GM23248 (cell line): Measurements from ENCODE around the gene AAK1. TPM values are rescaled to one million over a fixed set of nuclear protein-coding genes. Genes with fewer than 3 reads are reported as not detected.

Experiments
- DNase-seq: peaks from one replicate; pipeline ENCODE4 v3.0.0-alpha.2; 2015
- H2AFZ ChIP-seq: fragments of 200-600 bp; sonication (generic); 2 replicates; pipeline ENCODE4 v1.6.1; 2016; ENCODE audit warnings: antibody characterized with exemption
- H3F3A ChIP-seq: fragments of 200-600 bp; sonication (generic); 2 replicates; pipeline ENCODE4 v1.6.1; 2016; ENCODE audit warnings: mild to moderate bottlenecking, antibody characterized with exemption, mixed run types; ENCODE audit not compliant: insufficient read depth
- H3K27ac ChIP-seq: fragments of 200-600 bp; sonication (generic); 2 replicates; pipeline ENCODE4 v1.5.1; 2016; ENCODE audit warnings: mild to moderate bottlenecking
- H3K27me3 ChIP-seq: fragments of 200-600 bp; sonication (generic); replicated peaks from 2 replicates; pipeline ENCODE4 v1.6.1; 2016; ENCODE audit warnings: mild to moderate bottlenecking; ENCODE audit not compliant: insufficient read depth
- H3K36me3 ChIP-seq: fragments of 200-600 bp; sonication (generic); 2 replicates; pipeline ENCODE4 v1.6.1; 2016; ENCODE audit warnings: low read depth, mild to moderate bottlenecking
- H3K4me1 ChIP-seq: fragments of 200-600 bp; sonication (generic); 2 replicates; pipeline ENCODE4 v1.6.1; 2016; ENCODE audit warnings: mild to moderate bottlenecking; ENCODE audit not compliant: insufficient read depth
- H3K4me2 ChIP-seq: fragments of 200-600 bp; sonication (generic); one replicate; pipeline ENCODE4 v1.6.1; 2016; ENCODE audit warnings: mild to moderate bottlenecking; ENCODE audit not compliant: unreplicated experiment
- H3K4me3 ChIP-seq: fragments of 200-600 bp; sonication (generic); 2 replicates; pipeline ENCODE4 v1.5.1; 2016; ENCODE audit warnings: mild to moderate bottlenecking
- H3K79me2 ChIP-seq: fragments of 200-600 bp; sonication (generic); 2 replicates; pipeline ENCODE4 v1.6.1; 2016; ENCODE audit warnings: mild to moderate bottlenecking; ENCODE audit not compliant: insufficient read depth
- H3K9ac ChIP-seq: fragments of 200-600 bp; sonication (generic); 2 replicates; pipeline ENCODE4 v1.6.1; 2016; ENCODE audit warnings: mild to moderate bottlenecking
- H3K9me2 ChIP-seq: fragments of 200-600 bp; sonication (generic); 2 replicates; pipeline ENCODE4 v1.6.1; 2016; ENCODE audit warnings: mixed run types, mild to moderate bottlenecking, moderate library complexity; ENCODE audit not compliant: insufficient read depth
- H3K9me3 ChIP-seq: fragments of 200-600 bp; sonication (generic); one replicate; pipeline ENCODE4 v1.6.1; 2017; ENCODE audit warnings: low read depth
- H4K20me1 ChIP-seq: fragments of 200-600 bp; sonication (generic); 2 replicates; pipeline ENCODE4 v1.6.0; 2016; ENCODE audit not compliant: insufficient read depth
- EZH2 ChIP-seq: fragments of 200-600 bp; sonication (generic); IDR thresholded peaks from 2 replicates; pipeline ENCODE4 v1.6.1; 2018; ENCODE audit warnings: antibody characterized with exemption, mild to moderate bottlenecking; ENCODE audit not compliant: insufficient read depth, poor library complexity, severe bottlenecking
- EZH2phosphoT487 ChIP-seq: fragments of 200-600 bp; sonication (generic); IDR thresholded peaks from 2 replicates; pipeline ENCODE4 v1.6.1; 2018; ENCODE audit warnings: antibody characterized with exemption, moderate library complexity, mild to moderate bottlenecking, low read depth; ENCODE audit not compliant: insufficient read depth
- WGBS, 2 experiments: methylation state at CpG; one replicate each; pipeline ENCODE4 v1.1.6; 2015 to 2017; ENCODE audit warnings: low lambda C conversion rate in 2 of 2, low coverage in 1 of 2; ENCODE audit errors: missing lambda C conversion rate in 2 of 2; 5-methylcytosine and 5-hydroxymethylcytosine counted together
- in situ Hi-C: fragments of 300-500 bp; cut with MboI; formaldehyde crosslinking; loops from 2 replicates; pipeline ENCODE4 v1.15.0; 2020
- polyA plus RNA-seq: library from polyadenylated mRNA; unstranded; fragments of >200 nt; fragmentation: Nextera tagmentation; extraction: Ambion mirVana; gene quantifications from 2 replicates; pipeline ENCODE4 v1.2.1, GENCODE V29; 2016
- total RNA-seq: library from RNA; depleted of rRNA; stranded (reverse); fragments of >200 nt; shearing (Covaris generic); gene quantifications from 2 replicates; pipeline ENCODE4 v1.2.3, GENCODE V29; 2014

The AAK1 gene
- total and polyA plus RNA-seq, 2 experiments from 2014 or later = 41.2 to 50.7 TPM

DNA sequence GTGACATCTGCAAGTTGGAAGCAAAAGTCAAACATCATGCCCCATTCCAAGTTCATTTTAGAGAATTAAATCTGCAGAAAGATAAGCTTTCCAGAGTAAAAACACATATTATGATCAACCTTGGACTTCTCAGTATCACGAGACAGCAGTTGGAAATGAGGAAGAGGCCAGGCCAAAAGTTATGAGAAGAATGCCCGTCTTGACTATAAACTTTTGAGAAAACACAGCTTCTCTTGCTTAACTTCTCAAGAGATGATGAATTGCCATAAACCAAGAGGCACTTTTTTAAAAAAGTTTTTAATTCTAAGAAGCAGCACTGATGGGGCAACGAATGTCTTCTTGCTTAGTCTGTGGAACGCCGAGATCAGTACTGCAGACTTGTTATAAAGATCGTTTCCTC lies 153.7 kb downstream of the AAK1 start:
- Histone ChIP-seq H2AFZ (no peak overlapping the region), H3K27ac (no peak overlapping the region), H3K4me3 (no peak overlapping the region), H4K20me1 (no peaks in the 10 kb centered on the region), H3K79me2 (no peaks in the 10 kb centered on the region), H3K9me3 (no peaks in the 10 kb centered on the region), H3K9ac (no peak overlapping the region), H3K4me2 (no peak overlapping the region), H3K9me2 (no peaks in the 10 kb centered on the region), H3K4me1 (no peaks in the 10 kb centered on the region), H3K36me3 (peaks cover 11% of the 10 kb centered on the region; the same call in 1 of the 2 replicates), H3F3A (no peaks in the 10 kb centered on the region), H3K27me3 (no peaks in the 10 kb centered on the region)
- no peak for TF ChIP-seq EZH2
- no peak for TF ChIP-seq EZH2phosphoT487
- 69 to 72% methylated on average over 6 of the region's 6 CpGs for WGBS, 2 experiments
- no peak for DNase-seq
- in situ Hi-C loops = no loop called here

DNA sequence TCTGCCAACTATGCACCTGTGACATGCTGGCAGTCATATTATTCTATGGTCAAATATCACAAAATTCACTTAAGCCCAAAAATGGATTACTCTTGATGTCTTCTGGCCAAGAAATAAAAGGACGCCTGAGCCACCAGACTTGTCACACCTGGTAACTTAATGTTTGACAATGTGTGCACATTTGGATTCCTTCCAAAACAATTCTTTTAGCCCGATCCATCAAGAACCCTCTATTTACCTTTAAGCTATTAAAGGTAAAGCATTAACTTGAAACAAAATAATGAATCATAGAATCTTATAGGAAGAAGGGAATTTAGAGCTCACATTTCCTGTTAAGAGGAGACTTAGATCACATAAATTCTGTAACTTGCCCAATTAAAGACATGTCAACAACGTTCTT lies 159.8 kb downstream of the AAK1 start:
- no peaks in the 10 kb centered on the region for H3K79me2 ChIP-seq
- no peaks in the 10 kb centered on the region for H3K4me1 ChIP-seq
- H3K9me3 ChIP-seq = no peaks in the 10 kb centered on the region
- no peak overlapping the region for H3K4me2 ChIP-seq
- H3K27ac ChIP-seq = no peak overlapping the region
- DNase-seq = no peak
- H3K9me2 ChIP-seq = no peaks in the 10 kb centered on the region
- no peak overlapping the region for H3K4me3 ChIP-seq
- no peaks in the 10 kb centered on the region for H3K27me3 ChIP-seq
- H3K9ac ChIP-seq = no peak overlapping the region
- no peaks in the 10 kb centered on the region; the same call in 1 of the 2 replicates for H3F3A ChIP-seq
- peaks cover 18% of the 10 kb centered on the region; the same call in 1 of the 2 replicates for H3K36me3 ChIP-seq
- in situ Hi-C loops = no loop called here
- no peak overlapping the region for H2AFZ ChIP-seq
- H4K20me1 ChIP-seq = no peaks in the 10 kb centered on the region
- no peak for TF ChIP-seq EZH2
- no peak for TF ChIP-seq EZH2phosphoT487
- 81 to 85% methylated on average over 3 of the region's 3 CpGs for WGBS, 2 experiments

DNA sequence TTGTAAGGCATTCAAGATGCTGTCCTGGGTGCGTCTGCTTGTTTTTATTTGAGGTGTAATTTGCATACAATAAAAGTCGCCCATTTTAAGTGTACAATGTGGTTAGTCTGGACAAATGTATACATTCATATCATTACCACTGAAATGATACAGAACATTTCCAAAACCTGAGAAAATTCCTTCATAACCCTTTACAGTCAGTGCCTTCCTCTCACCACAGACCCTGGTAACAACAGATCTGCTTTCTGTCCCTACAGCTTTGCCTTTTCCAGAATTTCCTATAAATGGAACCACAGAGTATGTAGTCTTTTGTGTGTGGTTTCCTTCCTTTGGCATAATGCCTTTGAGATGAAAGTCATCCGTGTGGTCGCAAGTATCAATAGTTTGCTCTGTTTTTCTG lies 160.5 kb downstream of the AAK1 start:
- Histone ChIP-seq H2AFZ (no peak overlapping the region), H3K4me2 (no peak overlapping the region), H3K4me1 (no peaks in the 10 kb centered on the region), H3K27ac (no peak overlapping the region), H3K9me2 (no peaks in the 10 kb centered on the region), H3K9ac (no peak overlapping the region), H3K4me3 (no peak overlapping the region), H3F3A (no peaks in the 10 kb centered on the region; the same call in 1 of the 2 replicates), H4K20me1 (no peaks in the 10 kb centered on the region), H3K36me3 (peaks cover 14% of the 10 kb centered on the region; the same call in 1 of the 2 replicates), H3K27me3 (no peaks in the 10 kb centered on the region), H3K79me2 (no peaks in the 10 kb centered on the region), H3K9me3 (no peaks in the 10 kb centered on the region)
- in situ Hi-C loops = no loop called here
- TF ChIP-seq EZH2 (no peak), EZH2phosphoT487 (no peak)
- DNase-seq = no peak
- WGBS, 2 experiments = 82 to 83% methylated on average over 4 of the region's 4 CpGs

DNA sequence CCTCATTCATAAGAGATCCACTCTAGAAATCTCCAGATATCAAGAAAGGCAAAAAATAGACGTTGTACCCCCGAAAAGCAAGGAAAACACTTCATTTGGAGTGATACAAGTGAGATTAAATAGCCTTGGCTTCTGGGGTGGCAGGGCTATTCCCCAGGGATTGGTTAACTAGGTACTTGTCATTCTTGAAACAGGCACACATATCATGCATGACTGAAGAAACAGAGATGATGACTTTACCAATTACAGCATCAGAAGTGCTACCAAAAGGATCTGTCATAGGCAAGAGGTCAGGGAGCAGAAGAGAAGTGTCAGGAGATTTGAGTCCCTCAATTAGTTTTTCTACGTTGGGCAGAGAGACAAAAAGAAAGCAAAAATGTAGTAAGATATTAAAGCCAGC lies 161.1 kb downstream of the AAK1 start:
- TF ChIP-seq EZH2phosphoT487 = no peak
- H2AFZ ChIP-seq = no peak overlapping the region
- no peaks in the 10 kb centered on the region for H3K79me2 ChIP-seq
- no peak overlapping the region for H3K27ac ChIP-seq
- no peaks in the 10 kb centered on the region; the same call in 1 of the 2 replicates for H3F3A ChIP-seq
- in situ Hi-C loops = no loop called here
- no peak overlapping the region for H3K9ac ChIP-seq
- no peak overlapping the region for H3K4me2 ChIP-seq
- H4K20me1 ChIP-seq = 0 out of 2 replicates have a peak, but pooled peaks cover 3% of the 10 kb centered on the region
- no peaks in the 10 kb centered on the region for H3K9me2 ChIP-seq
- H3K9me3 ChIP-seq = no peaks in the 10 kb centered on the region
- no peak overlapping the region for H3K4me3 ChIP-seq
- H3K27me3 ChIP-seq = no peaks in the 10 kb centered on the region
- 84 to 89% methylated on average over 3 of the region's 3 CpGs for WGBS, 2 experiments
- no peak for DNase-seq
- H3K4me1 ChIP-seq = no peaks in the 10 kb centered on the region
- H3K36me3 ChIP-seq = peaks cover 14% of the 10 kb centered on the region; the same call in 1 of the 2 replicates

- WGBS, 2 experiments = 94 to 100% methylated on average over 1 of the region's 1 CpG
- in situ Hi-C loops = no loop called here
- no peak for TF ChIP-seq EZH2
- no peak for TF ChIP-seq EZH2phosphoT487
Measured at GRCh38 chr2:69481421-69481820, 162.1 kb downstream of the AAK1 start.

More at GRCh38 chr2:69481421-69481820, 162.1 kb downstream of the AAK1 start:
- Histone ChIP-seq H3K4me3 (no peak overlapping the region), H3K36me3 (peaks cover 8% of the 10 kb centered on the region; the same call in 1 of the 2 replicates), H3K4me2 (no peak overlapping the region), H3K9me2 (no peaks in the 10 kb centered on the region), H3K27me3 (no peaks in the 10 kb centered on the region), H2AFZ (no peak overlapping the region), H3F3A (no peaks in the 10 kb centered on the region; the same call in 1 of the 2 replicates), H3K79me2 (no peaks in the 10 kb centered on the region), H3K9me3 (no peaks in the 10 kb centered on the region), H3K9ac (no peak overlapping the region), H3K4me1 (no peaks in the 10 kb centered on the region), H3K27ac (no peak overlapping the region), H4K20me1 (0 out of 2 replicates have a peak, but pooled peaks cover 4% of the 10 kb centered on the region)
- no peak for DNase-seq
